HG03064 (cell line): ENCODE results near the gene ZNF92.
"Not testable (repeated sequence)": the region's sequence is repeated elsewhere in the genome, so short reads cannot be mapped to it uniquely, and the experiment has no call there.

Experiments
- ATAC-seq: cut with Tn5 transposase; IDR thresholded peaks from one replicate; pipeline ENCODE4 v1.9.1; 2021; ENCODE audit warnings: low read depth; ENCODE audit not compliant: unreplicated experiment

ZNF92 gene

GRCh38 chr7:65422670-65423069 lies 49.0 kb downstream of the ZNF92 start:
- no peak for ATAC-seq

DNA sequence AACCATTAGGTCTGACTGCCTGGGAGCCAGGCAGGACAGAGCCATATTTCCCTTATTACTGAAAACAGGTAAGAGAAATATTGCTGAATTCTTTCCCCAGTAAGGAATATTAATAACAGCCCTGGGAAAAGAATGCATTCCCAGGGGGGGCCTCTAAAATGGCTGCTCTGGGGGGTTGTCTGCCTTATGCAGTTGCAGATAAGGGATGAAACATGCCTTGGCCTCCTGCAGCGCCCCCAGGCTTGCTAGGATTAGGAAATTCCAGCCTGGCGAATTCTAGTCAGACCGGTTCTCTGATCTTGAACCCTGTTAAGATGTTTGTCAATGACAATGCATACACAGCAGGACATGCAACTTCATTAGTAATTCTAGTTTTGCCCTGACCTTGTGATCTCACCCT lies 49.6 kb downstream of the ZNF92 start:
- not testable (repeated sequence) for ATAC-seq

GRCh38 chr7:65429642-65430343 lies 56.1 kb downstream of the ZNF92 start:
- ATAC-seq = no peak

DNA sequence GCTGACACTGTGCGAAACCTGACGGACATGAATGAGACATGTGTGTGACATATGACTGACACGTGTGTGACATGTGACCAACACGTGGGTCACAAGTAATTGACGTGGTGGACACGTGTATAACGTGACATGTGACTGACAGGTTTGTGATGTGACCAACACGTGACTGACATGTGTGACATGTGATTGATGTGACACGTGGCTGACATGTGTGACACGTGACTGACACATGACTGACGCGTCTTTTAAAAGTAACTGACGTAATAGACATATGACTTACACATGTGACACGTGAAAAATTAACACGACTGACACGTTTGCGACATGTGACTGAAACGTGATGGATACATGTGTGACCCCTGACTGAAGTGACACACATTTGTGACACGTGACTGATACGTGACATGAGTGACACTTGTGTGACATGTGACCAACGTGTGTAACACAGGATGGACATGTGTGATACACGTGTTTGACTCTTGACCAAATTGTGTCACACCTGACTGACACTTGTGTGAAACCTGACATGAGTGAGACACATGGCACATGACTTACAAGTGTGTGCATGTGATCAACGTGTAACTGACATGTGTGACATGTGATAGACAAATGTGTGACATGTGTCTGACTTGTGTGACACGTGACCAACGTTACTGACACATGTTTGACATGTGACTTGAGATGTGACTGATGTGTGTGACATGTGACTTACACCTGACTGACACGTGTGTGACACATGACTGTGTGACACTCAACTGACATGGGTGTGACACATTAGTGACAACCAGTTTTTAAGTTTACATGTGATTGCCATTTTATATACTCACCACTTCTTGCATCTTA lies 56.9 kb downstream of the ZNF92 start:
- no peak for ATAC-seq

DNA sequence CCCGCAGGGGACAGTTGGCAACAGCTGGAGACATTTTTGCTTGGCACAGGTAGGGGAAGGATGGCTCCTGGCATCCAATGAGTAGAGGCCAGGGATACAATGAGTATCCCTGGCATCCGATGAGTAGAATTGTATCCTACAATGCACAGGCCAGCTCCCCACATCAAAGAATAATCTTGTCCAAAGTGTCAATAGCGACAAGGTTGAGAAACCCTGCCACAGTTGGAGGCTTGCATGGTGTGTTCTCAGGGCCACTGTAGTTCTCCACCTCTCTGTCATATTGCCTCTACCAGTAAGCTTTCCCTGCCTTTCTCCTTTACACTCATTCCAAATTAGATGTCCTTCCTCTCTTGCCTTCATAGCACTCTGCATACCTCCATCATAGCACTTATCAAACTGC lies 60.7 kb downstream of the ZNF92 start:
- no peak for ATAC-seq

DNA sequence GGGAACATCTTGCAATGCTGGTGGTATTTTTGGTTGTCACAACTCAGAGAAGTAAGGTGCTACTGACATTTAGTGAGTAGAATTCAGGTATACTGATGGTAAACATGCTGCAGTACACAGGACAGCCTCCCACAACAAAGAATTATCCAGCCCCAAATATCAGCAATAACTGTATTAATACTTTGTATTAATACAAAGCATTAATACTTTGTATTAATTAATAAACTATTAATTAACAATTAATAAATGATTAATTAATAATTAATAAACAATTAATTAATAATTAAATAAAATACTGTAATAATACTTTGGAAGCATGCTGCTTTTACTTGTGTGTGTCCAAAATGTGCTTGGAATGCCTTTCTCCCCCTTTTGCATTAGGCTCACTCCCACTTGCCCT lies 62.5 kb downstream of the ZNF92 start:
- ATAC-seq = no peak

DNA sequence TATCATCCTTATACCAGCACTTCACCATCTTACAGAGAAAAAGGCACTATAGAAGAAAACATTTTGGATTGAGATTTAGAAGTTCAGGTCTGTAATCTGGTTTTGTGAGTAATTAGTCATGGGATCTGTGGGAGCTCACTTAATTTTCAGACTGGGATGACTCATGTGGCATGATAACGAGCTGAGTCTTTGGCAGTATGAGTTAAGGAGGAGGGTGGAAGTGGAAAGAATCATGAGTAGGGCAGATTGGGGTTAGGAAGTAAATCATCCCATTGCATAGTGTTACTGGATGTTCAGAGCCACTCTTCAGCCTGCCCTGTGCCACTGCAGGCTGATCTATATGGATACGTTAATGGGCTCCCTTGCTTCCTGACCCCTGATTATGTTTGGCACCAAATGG lies 64.9 kb downstream of the ZNF92 start:
- ATAC-seq = no peak

DNA sequence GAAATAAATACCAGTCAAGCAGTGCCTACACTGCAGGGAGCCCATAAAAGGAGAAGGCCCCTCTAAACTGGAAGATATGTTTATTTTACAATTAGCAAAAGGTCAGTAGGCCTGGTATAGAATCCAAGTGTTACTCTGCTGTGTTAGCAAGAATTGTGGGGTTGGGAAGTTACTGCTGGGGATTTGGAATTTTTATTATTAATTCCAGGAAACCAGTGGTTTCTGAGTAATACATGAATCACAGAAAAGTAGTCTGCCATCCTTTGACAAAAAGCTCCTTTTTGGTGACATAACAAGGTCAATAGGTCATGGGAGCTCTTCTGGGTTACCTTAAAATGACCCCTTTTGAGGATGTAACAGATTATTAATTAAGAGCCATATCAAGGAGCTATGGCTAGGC lies 67.4 kb downstream of the ZNF92 start:
- ATAC-seq = no peak

DNA sequence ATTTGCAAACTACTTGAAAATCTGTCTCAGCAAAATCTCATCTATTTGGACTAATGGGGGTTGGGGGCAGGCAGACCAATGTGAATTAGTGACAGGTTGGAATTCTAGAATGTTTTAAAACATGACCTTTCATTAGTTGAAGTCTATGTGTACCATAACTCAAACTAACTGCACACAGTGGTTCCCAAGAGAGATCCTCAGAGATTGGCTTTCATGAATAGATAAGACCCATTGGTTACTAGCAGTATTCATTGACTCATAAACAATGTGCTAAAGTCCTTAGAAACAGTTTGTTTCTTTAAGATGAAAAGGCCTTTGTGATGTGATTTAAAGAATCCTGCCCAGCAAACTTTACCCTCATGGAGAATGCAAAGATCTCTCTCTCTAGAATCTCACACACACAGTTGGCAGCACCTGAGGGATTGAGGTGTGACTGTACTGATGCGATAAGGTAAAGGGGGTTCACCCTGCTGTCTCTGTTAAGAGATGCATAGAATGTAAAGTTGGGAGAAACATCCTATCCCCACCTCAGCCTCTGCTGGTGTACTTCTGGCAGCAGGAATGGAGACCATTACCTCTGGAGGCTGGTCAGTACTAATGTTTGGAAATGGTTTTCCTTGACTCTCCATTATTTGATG lies 70.7 kb downstream of the ZNF92 start:
- no peak for ATAC-seq

- ATAC-seq = no peak
Measured at GRCh38 chr7:65444899-65445823, 71.5 kb downstream of the ZNF92 start.

DNA sequence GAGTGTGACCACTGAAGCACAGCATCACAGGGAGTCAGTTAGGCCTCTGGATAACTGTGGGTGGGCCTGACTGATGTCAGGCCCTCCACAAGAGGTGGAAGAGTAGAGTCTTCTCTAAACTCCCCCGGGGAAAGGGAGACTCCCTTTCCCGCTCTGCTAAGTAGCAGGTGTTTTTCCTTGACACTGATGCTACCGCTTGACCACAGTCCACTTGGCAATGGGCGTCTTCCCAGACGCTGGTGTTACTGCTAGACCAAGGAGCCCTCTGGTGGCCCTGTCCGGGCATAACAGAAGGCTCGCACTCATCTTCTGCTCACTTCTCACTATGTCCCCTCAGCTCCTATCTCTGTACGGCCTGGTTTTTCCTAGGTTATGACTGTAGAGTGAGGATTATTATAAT lies 73.4 kb downstream of the ZNF92 start:
- not testable (repeated sequence) for ATAC-seq

GRCh38 chr7:65448816-65449504 lies 75.3 kb downstream of the ZNF92 start:
- ATAC-seq = no peak

DNA sequence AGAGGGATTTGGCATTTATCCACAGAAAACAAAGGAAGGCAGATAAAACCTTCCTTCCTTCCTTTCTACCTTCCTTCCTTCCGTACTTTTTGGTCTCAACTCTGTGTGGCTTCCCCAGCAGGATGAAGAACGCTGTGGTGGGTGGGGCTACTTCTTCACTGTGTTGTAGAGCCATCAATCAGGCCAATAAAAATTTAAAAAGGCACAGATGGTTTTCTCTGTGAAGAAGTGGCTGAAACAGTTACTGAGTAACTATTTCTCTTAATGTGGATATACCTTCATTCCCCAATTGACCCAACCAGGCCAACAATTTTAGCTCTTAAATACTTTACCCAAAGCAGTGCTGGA lies 75.8 kb downstream of the ZNF92 start:
- no peak for ATAC-seq
